ENCODE data around the gene FBP2.
"Not testable (repeated sequence)": the region's sequence is repeated elsewhere in the genome, so short reads cannot be mapped to it uniquely, and the experiment has no call there.

Gene FBP2

DNA sequence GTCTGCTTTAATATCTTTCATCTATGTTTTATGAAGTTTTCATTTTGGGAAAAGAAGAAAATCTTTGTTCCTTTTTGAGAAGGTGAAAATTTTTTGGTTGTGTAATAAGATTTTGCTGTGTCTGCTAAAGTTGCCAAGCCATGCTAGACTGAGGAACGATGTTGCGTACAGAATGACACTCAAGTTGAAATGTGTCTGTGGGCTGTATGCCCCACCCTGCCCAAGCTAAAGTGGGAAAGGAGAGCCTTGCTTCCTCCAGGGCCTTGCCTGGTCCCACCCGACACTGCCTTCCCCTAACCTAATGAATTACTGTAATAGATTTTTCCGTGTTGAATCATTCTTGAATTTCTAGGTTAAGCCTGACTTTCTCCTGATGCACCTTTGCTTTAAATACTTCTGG, 36.2 kb downstream of the FBP2 start:
- DNase-seq = no peak

DNA sequence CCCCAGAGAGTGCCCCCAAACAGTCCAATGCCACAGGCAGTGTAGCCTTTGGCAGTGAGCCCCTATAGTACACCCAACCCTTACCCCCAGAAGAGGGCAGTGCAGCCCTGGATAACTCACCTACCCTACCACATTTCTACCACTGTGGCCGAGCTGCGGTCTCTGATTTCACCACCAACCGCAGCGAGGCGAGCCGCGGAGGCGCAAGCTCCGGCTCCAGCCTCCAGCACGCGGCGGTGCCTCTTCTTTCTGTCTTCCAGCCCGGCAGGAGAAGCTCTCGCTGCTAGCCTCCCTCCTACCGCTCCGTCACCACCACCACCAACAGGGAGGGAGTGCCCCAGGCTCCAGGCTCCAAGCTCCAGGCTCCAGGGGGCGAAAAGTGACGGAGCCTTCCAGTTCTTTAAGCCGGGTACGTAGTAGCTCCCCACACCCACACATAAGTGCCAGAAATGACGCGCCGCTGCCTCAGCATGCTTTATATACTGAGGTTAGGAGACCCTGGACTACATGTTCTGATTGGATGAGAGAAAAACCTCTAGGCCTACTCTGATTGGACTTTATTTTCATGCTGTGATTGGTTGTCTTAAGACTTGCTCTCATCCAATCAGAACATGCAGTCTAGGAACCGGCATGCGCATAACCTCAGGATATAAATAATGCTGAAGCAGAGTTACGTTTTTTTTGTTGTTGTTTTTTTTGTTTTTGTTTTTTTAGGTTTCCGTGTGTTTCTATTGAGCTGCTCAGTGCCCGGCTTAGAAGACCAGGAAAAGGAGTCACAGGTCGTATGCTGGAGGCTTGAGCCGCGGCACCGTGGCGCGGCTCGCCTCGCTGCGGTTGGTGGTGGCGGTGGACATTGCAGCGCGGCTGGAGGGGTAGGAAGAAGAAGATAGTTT, 38.9 kb downstream of the FBP2 start, which contains the start of gene PCAT7:
PCAT7 (plus strand) TSS at position 645 of the 893 bp plus-strand sequence.
- DNase-seq = no peak

DNA sequence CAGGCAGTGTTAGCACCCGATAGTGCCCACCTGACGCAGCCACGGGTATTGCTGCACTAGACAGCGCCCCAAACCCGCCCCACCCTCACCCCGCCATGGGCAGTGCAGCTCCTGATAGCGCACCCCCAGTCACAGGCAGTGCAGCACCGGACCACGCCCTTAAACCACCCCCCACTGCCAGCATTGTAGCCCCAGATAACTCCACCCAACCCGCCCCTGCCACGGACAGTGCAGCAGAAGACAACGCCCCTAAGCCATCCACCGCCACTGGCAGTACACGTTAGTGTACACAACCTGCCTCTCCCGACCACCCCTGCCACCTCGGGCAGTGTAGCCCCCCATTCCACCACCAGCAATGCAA, 39.6 kb downstream of the FBP2 start:
- no peak for DNase-seq

DNA sequence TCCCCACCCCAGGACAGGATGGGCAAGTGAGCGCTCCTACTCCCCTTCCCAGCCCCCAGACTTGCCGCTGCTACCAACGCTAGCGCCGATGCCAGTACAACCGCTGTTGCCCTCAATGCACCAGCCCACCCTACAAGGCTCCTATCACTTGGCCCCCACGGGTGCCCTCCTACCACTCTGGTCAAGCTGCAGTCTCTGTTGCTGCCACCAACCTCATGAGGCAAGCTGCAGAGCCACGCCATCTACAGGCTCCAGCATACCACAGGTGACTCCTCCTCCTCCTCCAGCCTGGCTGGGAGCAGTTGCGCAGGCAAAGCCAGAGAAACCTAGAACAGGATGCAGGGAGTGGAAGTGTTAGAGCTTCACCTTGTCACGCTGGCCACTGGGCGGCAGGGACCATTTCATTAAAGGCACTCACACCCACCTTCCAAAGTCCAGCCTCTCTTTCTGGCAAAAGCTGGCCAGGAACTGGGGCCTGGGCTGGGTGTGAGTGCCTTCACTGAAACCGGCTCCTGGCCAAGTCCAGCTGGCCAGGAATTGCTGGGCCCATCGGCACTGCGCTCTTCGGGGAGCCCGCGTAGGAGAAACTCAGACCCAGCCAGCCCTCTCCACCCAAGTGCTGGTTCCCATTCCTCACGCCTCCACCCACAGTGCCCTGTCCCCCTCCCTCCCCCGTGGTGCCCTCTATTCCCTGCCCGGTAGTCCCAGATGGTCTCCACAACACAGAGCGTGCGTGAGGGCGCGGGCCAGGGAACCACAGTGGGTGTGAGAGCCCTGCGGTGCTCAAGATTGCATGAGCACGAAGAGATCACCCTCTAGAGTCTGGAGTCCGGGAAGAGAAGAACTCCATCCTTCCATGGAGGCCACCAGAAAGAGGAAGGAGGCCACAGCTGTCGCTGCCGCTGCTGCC, 40.3 kb downstream of the FBP2 start:
- no peak for DNase-seq

DNA sequence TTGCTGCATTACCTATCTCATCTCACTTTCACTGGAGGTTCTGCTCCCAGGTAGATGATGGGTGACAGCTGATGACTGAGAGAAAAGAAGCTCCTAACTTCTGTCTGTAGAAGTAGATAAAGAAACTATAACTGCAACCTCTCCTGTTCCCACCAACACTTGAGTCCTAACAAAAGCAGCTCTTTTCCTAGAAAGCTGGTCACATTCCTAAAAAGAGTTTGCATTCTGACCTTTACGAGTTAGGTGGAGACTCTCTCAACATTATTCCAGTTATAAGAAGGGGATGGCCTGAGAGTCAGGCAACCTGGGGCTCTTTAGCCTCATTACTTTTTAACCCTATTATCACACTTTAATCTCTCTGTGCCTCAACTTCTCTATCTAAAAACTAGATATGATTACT, 47.7 kb downstream of the FBP2 start:
- no peak for DNase-seq

DNA sequence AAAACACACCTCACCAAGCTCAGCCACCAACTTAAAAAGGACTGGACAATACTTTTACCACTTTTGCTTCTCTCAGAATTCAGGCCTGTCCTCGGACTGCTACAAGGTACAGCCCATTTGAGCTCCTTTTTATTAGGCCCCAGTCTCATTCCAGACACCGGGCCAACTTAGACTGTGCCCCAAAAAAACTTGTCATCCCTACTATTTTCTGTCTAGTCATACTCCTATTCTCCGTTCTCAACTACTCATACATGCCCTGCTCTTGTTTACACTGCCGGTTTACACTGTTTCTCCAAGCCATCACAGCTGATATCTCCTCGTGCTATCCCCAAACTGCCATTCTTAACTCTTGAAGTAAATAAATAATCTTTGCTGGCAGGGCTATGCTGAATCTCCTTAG, 49.3 kb downstream of the FBP2 start:
- DNase-seq = not testable (repeated sequence)

DNA sequence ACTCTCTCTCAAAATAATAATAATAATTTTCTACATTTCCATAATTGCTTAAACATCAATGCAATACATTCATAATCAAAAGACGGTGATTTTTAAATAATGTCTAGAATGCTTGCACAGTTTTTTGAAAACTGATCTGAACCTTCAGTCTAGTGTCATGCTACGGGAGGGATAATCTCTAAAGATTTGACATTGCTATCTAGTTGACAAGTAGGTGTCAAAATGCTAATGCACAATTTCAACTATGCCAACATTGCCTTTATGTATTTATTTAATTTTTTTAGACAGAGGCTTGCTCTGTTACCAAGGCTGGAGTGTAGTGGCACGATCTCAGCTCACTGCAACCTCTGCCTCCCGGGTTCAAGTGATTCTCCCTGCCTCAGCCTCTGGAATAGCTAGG, 54.7 kb downstream of the FBP2 start:
- DNase-seq = no peak

DNA sequence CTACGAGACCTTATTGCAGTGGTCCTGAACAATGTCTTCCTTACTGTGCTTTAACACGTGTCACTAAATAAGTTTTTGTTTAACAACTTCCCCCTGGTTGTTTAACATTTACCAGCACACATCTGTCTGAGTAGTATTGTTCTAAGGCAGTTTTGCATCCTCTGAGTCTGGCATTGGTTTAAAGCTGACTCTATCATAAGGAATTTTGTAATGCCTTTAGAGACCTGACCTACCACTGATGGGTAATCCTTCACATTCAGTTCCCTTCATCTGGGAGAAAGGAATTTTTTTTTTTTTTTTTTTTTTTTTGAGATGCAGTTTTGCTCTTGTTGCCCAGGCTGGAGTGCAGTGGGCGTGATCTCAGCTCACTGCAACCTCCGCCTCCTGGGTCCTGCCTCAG, 58.7 kb downstream of the FBP2 start:
- no peak for DNase-seq

DNA sequence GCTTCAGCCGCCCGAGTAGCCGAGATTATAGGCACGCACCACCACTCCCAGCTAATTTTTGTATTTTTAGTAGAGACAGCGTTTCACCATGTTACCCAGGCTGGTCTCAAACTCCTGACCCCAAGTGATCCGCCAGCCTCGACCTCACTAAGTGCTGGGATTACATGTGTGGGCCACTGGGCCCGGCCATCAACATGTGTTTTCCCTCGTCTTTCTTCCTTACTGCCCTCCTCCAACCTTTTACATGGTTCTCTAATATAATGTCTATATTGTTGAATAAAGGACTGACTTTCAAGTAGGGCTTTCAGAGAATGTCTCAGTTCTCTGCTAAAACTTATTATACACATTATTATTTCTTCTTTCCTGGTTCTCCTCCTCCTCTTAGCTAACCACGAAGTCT, 60.0 kb downstream of the FBP2 start:
- no peak for DNase-seq

DNA sequence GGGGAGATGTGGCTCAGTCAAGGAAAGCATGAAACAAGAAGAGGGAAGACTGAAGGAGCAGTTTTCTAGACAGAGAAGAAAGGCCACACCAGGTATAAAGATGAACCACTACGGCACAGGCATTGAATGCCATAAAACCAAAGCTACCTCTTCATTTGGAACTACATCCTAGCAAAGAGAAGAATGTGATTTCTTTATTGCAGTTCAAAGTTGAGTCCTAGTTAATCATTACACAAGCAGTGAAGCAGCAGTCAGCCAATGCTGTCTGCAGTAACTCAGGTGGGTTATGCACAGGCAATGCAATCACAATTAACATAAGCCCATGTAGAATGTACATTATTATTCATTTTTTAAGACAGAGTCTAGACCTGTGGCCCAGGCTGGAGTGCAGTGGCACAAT, 60.5 kb downstream of the FBP2 start:
- DNase-seq = no peak

DNA sequence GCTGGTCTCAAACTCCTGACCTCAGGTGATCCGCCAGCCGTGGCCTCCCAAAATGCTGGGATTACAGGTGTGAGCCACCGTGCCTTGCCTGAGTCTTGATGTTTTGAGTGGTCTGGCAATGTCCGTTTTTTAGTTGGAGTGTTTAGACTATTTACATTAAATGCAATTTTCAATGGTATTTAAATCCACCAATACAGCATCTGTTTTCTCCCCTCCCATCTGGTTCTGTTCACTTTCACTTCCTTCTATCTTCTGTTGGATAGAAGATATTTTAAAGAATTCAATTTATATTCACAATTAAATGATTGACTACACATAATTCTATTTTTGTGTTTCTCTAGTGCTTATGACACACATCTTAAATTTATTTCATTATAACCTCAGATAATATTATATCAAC, 64.7 kb downstream of the FBP2 start:
- no peak for DNase-seq

DNA sequence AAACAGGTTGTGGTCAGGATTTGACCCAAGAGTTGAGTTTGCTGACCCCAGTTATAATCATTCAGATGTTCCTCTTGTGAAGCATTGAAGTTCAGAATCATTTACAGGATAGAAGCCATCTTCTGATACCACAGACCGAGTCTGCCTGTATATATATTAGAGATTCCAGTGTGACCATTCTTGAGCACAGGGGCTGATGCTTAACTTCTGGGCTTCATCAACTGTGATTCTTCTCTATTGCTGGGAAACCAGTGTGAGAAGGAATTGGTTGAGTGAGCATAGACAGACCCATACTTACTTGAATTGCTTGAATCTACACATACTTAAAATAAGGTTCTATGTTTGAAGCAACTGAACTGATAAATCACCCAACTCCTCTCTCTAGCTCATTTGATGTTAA, 66.7 kb downstream of the FBP2 start:
- DNase-seq = no peak

DNA sequence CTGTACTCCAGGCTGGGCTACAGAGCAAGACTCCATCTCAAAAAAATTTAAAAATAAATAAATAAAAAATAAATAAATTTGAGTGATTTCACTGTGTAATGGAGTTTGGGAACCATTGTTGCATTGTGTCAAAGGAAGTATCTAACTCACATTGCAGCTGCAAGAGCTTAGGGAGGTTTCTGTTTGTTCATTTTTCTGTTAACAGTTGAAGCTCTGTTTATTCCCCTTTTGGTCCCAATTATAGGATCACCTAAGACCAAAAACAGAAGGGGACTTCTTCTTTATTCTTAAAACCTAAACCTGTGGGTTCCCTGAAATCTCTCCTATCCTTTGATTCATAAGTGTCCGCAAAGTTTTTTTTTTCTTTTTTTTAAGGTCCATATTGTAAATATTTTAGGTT, 67.4 kb downstream of the FBP2 start:
- no peak for DNase-seq

DNA sequence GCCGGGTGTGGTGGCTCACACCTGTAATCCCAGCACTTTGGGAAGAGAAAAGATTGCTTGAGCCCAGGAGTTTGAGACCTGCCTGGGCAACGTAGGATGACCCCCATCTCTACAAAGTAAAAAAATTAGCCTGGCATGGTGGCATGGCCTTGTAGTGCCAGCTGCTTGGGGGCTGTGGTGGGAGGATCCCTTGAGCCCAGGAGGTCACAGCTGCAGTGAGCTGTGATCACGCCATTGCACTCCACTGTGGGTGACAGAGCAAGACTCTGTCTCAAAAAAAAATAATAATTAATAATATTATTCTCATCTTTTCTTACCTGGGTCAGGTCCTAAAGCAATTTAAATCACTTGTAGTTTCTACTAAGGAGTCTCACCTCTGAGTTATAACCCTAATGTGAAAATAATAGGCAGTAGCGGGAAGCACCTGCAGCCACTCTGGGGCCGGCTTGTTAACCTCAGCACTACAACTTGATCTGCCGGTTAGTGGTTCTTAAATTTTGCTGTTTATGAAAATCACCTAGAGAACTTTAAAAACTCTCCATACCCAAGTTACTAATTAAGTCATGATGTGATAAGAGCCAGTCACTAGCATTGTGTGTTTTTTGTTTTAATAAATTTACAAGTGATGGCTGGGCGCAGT, 68.1 kb downstream of the FBP2 start:
- no peak for DNase-seq

DNA sequence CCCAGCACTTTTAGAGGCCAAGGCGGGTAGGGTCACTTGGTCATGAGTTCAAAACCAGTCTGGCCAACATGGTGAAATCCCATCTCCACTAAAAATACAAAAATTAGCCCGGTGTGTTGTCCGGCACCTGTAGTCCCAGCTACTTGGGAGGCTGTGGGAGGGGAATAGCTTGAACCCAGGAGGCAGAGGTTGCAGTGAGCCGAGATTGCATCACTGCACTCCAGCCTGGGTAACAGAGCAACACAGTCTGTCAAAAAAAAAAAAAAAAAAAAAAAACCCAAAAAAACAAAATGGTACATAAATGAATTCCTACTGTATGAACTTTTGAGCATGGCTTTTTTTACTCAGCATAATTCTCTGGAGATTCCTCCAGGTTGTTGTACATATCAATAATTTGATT, 76.4 kb downstream of the FBP2 start:
- no peak for DNase-seq

DNA sequence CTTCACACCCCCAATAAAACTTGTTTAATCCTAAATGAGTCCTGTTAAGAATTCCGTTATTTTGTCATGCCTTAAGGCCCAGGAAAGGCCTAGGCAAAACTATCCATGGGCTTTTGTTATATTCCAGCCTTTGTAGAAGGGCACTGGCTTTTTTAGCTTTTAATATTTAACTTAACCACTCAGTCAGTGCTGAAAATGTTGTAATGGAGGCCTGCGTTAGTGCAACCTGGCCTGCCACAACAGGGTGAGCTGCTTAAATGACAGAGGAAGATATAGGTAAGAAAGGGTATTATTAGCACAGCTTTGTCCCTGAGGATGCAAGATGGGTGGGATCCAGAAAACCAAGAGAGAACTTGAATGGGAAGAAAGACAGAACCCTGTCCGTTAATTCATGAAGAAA, 78.9 kb downstream of the FBP2 start:
- DNase-seq = no peak

DNA sequence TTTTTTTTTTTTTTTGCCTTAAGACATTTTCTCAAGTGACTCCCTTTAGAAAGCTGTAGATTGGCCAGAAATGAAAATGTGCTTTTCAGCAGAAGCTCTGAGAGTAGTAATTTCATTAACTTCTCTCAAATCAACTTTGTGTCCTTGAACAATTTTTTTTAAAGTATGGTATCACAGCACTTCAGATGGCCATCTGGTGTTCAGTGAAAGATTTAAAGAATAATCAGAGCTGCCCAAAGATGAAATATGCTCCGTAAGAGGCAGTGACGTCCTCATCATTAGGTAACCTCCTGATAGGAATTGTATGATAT, 81.7 kb downstream of the FBP2 start:
- DNase-seq = no peak

DNA sequence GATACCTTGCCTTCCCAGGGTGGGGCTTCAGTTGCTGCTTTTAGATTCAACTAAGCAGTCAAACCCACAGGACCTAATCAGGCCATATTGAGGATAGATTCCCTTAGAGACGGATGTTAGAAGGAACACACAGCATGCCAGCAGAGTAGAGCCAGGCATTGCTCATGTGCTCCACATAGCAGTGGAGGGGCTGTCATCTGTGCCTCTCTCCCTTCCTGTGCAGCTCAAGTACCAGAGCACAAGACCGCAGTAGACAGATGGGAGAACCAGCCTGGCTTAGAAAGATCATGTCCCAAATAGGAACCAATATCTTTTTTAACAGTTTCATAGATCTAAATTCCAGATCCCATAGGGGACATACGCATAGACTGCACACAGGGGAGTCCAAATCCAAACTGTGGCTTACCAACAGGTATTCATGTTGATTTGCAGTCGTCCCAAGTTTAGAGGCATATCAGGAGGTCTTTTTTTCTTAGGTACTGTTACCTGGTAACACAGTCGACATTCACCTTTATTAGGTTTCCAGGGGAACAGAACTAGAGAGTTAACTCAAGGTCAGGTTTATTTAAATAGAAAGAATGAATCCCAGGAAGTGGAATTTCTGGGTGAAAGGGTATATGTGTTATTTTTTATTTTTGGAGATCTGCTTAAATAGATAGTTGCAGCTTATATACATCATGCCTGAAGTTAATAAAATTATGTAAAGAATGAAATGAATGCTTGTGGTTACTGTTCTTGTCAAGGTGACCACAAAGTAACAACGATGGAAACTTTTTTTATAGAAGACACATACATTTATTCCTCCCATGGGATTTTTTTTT, 82.3 kb downstream of the FBP2 start:
- DNase-seq = no peak

All from central memory CD4-positive, alpha-beta T cell (primary cell).